BJ (cell line): Measurements from ENCODE around the gene TOX3. TPM values are rescaled to one million over a fixed set of nuclear protein-coding genes. Genes with fewer than 3 reads are reported as not detected.

ENCODE experiments used
- CTCF ChIA-PET: fragments of 350-600 bp; formaldehyde crosslinking; extraction: SDS; loops from one replicate; lab custom pipeline; 2021; ENCODE audit warnings: antibody characterized with exemption, inconsistent platforms; lab: Yijun Ruan, JAX
- POLR2A ChIA-PET: fragments of 300-600 bp; sonication (Branson Sonifier 250); formaldehyde crosslinking; extraction: SDS; loops from one replicate; lab custom pipeline; 2021; ENCODE audit warnings: antibody characterized with exemption; lab: Charles Lee
- DNase-seq: peaks from one replicate; pipeline ENCODE4 v3.0.0-alpha.2; 2011; ENCODE audit warnings: low read depth
- H3K27me3 ChIP-seq: 2 replicates; pipeline ENCODE4 v1.6.0; 2011; ENCODE audit warnings: low read length; ENCODE audit not compliant: control insufficient read depth, insufficient read depth
- H3K36me3 ChIP-seq: 2 replicates; pipeline ENCODE4 v1.5.1; 2011; ENCODE audit warnings: low read length; ENCODE audit not compliant: control insufficient read depth, insufficient read depth
- H3K4me3 ChIP-seq: 2 replicates; pipeline ENCODE4 v1.5.1; 2011; ENCODE audit warnings: low read depth, mild to moderate bottlenecking, control low read depth, low read length
- polyA plus RNA-seq: library from polyadenylated mRNA; depleted of rRNA; stranded (reverse); fragments of >200 nt; gene quantifications from 2 replicates; pipeline ENCODE4 v1.2.3, GENCODE V29; 2011
- TF ChIP-seq, protein P1 (sequence below): IDR thresholded peaks from 2 replicates; pipeline ENCODE4 v1.5.1; 2011; ENCODE audit warnings: low read depth, mild to moderate bottlenecking, control low read depth, inconsistent platforms, low read length, moderate library complexity; ENCODE audit not compliant: insufficient read depth

TOX3 gene
- polyA plus RNA-seq, 1 experiment: not detected

DNA sequence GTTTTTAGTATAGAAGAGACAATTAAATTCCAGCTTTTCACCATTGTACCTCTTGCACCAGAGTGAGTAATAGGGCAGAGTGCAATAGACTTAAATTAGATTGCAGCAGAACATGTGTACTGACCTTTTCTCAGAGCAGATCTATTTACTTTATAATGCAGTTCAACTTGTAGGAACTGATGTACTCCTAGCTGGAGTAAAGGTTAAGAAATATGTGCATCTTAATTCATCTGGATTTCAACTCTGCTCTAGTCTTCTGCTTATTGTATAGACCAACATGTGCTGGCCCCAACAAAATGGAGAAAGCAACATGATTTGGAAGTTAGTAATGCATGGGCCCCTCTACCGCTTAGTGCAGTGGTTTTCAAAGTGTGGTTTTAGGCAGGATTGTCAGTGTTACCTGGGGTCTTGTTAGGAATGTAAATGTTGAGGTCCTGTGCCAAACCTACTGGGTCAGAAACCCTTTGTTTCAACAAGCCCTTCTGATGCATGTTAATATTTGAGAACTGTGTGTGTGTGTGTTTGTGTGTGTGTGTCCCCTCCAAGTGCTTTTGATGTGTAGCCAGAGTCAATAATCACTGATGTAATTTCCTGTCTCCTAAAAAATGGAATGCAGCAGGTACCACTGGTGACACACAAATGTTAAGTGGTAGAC lies 138.6 kb downstream of the TOX3 start:
- Histone ChIP-seq H3K36me3 (no peaks in the 10 kb centered on the region), H3K4me3 (no peak overlapping the region), H3K27me3 (no peaks in the 10 kb centered on the region)
- TF ChIP-seq, protein P1, sequence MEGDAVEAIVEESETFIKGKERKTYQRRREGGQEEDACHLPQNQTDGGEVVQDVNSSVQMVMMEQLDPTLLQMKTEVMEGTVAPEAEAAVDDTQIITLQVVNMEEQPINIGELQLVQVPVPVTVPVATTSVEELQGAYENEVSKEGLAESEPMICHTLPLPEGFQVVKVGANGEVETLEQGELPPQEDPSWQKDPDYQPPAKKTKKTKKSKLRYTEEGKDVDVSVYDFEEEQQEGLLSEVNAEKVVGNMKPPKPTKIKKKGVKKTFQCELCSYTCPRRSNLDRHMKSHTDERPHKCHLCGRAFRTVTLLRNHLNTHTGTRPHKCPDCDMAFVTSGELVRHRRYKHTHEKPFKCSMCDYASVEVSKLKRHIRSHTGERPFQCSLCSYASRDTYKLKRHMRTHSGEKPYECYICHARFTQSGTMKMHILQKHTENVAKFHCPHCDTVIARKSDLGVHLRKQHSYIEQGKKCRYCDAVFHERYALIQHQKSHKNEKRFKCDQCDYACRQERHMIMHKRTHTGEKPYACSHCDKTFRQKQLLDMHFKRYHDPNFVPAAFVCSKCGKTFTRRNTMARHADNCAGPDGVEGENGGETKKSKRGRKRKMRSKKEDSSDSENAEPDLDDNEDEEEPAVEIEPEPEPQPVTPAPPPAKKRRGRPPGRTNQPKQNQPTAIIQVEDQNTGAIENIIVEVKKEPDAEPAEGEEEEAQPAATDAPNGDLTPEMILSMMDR: no peak
- CTCF ChIA-PET: no interaction called here
- no peak for DNase-seq
- POLR2A ChIA-PET: no interaction called here

DNA sequence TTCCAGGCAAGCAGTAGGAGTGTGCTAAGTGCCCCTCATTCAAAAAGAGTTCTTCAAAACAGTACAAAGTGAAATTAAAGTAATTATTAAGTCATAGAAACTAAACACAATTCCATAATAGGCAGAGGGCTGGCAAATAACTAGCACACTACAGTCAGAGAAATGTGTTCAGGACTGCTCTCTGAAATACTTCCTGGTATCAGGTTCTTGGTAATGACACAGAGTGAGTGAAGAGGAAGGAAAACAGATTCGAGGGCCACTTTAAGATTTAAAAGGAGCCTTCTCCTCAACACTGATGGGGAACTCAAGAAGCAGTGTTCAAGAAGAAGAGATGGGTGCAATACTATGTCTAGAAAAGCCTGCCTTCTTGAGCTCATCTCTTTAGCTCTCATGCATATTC lies 139.2 kb downstream of the TOX3 start:
- Histone ChIP-seq H3K4me3 (no peak overlapping the region), H3K27me3 (no peaks in the 10 kb centered on the region), H3K36me3 (no peaks in the 10 kb centered on the region)
- CTCF ChIA-PET: no interaction called here
- POLR2A ChIA-PET: no interaction called here
- TF ChIP-seq, protein P1: no peak
- no peak for DNase-seq

DNA sequence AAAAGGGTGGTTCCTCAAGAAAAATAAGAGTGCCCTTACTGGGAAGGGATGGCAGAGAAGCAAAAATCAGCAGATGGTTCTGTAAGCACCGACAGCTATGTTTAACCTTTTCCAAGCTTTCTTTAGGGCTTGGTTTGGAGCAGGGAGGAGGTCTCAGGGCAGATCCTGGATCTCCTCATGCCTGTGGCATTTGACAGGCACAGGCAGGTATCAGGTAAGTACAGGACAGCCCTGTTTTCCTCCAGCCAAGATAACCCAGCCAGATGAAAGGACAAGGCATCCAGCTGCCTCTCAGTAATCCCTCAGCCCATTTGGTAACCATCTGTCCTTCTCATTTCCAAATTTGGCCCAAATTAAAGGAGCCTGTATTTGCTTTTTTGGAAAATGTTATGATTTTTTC lies 141.5 kb downstream of the TOX3 start:
- H3K27me3 ChIP-seq: no peaks in the 10 kb centered on the region
- H3K4me3 ChIP-seq: no peak overlapping the region
- no peaks in the 10 kb centered on the region for H3K36me3 ChIP-seq
- no peak for DNase-seq
- ChIA-PET CTCF (no interaction called here), POLR2A (no interaction called here)
- TF ChIP-seq, protein P1: no peak

DNA sequence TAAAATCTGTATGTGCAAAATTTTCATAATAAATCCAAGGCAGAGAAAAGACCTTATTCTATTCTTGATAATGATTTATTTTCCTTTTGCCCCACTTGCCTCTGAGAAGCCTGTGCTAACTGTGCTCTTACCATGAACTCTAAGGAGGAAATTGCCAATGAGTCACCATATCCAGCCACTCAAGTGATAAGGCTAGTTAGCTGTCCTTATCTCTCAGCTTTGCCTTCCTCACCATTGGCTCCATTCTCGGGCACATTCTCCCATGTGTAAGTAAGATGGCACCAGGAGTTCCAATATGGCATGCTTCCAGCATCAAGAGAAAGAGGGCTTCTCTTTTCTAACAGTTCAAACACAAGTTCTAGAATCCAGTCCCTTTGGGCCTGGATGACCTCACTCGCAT lies 142.4 kb downstream of the TOX3 start:
- ChIA-PET POLR2A (no interaction called here), CTCF (no interaction called here)
- DNase-seq: no peak
- H3K4me3 ChIP-seq: no peak overlapping the region
- TF ChIP-seq, protein P1: no peak
- H3K27me3 ChIP-seq: no peaks in the 10 kb centered on the region
- no peaks in the 10 kb centered on the region for H3K36me3 ChIP-seq

DNA sequence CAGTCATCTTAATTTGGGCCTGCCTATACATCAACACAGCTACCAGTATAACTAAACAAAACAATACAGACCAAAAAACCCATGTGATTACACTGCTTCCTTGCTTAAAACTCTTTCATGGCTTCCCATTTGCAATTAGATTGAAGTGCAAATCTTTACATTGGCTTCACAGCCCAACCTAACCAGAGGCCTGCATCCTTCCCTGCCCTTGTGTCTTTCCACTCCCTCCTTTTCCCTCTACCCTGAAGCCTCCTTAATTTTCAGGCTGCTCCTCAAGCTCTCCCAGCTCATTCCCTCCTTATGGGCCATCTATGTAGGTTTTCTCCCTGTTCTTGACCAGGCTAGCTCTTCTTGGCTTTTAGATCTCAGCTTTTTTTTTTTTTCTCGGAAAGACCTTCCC lies 147.8 kb downstream of the TOX3 start:
- no peak overlapping the region for H3K4me3 ChIP-seq
- no peaks in the 10 kb centered on the region for H3K36me3 ChIP-seq
- POLR2A ChIA-PET: no interaction called here
- H3K27me3 ChIP-seq: no peaks in the 10 kb centered on the region
- CTCF ChIA-PET: no interaction called here
- TF ChIP-seq, protein P1: no peak
- DNase-seq: no peak
